ENCODE results near the gene BRD3. TPM values are rescaled to one million over a fixed set of nuclear protein-coding genes. Genes with fewer than 3 reads are reported as not detected.
A peak's percentile ranks its signal among the peaks of the same experiment; 100 is the strongest.
"Not testable (repeated sequence)": the region's sequence is repeated elsewhere in the genome, so short reads cannot be mapped to it uniquely, and the experiment has no call there.

Gene BRD3
- total RNA-seq, 1 donor from 2014 or later, result 128 TPM

DNA sequence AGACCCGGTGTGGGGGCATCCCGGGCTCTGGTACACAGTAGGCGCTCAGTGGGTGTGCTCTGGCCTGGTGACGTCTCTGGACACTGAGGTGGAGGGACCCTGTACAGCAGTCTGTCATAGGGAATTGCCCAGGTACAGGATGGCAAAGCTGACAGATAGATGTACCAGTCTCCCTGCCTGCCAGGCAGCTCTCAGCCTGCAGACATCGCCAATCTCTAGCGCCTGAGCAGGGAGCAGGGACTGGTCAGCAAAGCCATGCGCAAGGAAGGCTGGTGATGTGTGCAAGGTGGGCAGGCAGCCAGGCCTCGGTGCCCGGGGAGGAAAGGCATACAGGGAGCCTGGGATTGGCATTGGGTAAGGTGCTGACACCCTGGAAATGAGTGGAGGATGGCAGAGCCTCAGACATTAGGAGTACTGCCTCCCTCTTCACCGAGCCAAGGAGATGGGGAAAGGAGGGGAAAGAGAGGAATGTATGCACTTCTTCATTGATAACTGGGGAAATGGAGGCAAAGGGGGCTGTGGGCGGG is 33.9 kb upstream of the BRD3 start:
- Mint-ChIP-seq H3K36me3 (ENCODE audit: unreplicated experiment) (peaks cover 9% of the 10 kb centered on the region), H3K4me3 (ENCODE audit: unreplicated experiment) (no peak overlapping the region), H3K27ac (ENCODE audit: unreplicated experiment) (no peak overlapping the region), H3K27me3 (ENCODE audit: unreplicated experiment) (peaks cover 6% of the 10 kb centered on the region), H3K4me1 (ENCODE audit: low read depth, unreplicated experiment) (no peaks in the 10 kb centered on the region), H3K9me3 (ENCODE audit: unreplicated experiment) (peaks cover 17% of the 10 kb centered on the region)
- TF ChIP-seq, protein P1, sequence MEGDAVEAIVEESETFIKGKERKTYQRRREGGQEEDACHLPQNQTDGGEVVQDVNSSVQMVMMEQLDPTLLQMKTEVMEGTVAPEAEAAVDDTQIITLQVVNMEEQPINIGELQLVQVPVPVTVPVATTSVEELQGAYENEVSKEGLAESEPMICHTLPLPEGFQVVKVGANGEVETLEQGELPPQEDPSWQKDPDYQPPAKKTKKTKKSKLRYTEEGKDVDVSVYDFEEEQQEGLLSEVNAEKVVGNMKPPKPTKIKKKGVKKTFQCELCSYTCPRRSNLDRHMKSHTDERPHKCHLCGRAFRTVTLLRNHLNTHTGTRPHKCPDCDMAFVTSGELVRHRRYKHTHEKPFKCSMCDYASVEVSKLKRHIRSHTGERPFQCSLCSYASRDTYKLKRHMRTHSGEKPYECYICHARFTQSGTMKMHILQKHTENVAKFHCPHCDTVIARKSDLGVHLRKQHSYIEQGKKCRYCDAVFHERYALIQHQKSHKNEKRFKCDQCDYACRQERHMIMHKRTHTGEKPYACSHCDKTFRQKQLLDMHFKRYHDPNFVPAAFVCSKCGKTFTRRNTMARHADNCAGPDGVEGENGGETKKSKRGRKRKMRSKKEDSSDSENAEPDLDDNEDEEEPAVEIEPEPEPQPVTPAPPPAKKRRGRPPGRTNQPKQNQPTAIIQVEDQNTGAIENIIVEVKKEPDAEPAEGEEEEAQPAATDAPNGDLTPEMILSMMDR (IDR thresholded peaks at IDR 0.05; ENCODE audit: partially characterized antibody, unreplicated experiment), result no peak
- DNase-seq, result no peak

DNA sequence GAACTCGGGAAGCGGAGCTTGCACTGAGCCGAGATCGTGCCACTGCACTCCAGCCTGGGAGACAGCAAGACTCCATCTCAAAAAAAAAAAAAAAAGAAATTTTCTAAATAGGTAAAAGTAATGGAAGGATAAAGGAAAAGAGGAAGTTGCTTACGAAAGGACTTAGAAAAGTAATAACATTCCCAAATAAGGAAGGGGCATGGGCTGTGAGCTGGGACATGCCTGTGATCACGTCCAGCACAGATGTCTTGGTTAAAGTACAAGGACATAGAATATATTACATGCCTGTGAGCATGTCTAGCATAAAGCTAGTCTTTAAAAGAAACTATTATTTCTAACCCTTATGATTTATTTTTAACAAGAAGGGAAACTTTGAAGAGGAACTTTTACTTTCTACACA is 33.3 kb upstream of the BRD3 start:
- not testable (repeated sequence) for H3K4me3 Mint-ChIP-seq (ENCODE audit: unreplicated experiment); H3K27me3 Mint-ChIP-seq (ENCODE audit: unreplicated experiment); DNase-seq; H3K27ac Mint-ChIP-seq (ENCODE audit: unreplicated experiment); H3K36me3 Mint-ChIP-seq (ENCODE audit: unreplicated experiment); H3K4me1 Mint-ChIP-seq (ENCODE audit: low read depth, unreplicated experiment)
- peaks cover 17% of the 10 kb centered on the region for H3K9me3 Mint-ChIP-seq (ENCODE audit: unreplicated experiment)

DNA sequence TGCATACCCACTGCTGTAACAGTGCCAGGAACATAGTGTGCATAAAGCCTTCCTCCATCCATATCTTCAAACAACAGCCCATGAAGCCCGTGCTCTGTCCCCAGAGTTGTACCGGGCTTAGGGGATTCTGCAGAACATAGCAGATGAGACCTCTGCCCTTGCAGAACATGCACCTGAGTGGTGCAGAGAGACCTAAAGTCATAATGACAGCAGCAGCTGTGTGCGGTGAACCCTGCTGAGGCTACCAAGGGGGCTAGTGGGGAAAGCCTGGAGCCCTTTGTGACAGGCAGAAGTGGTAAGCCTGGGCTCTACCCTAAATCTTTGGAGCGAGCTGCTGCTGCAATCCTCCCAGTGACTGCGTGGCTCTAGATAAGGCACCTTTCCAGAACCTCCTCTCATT is 32.2 kb upstream of the BRD3 start:
- H3K27me3 Mint-ChIP-seq (ENCODE audit: unreplicated experiment), result peaks cover 6% of the 10 kb centered on the region
- TF ChIP-seq, protein P1 (IDR thresholded peaks at IDR 0.05; ENCODE audit: partially characterized antibody, unreplicated experiment), result no peak
- no peaks in the 10 kb centered on the region for H3K4me1 Mint-ChIP-seq (ENCODE audit: low read depth, unreplicated experiment)
- H3K27ac Mint-ChIP-seq (ENCODE audit: unreplicated experiment), result no peak overlapping the region
- H3K9me3 Mint-ChIP-seq (ENCODE audit: unreplicated experiment), result peaks cover 15% of the 10 kb centered on the region
- H3K36me3 Mint-ChIP-seq (ENCODE audit: unreplicated experiment), result peaks cover 9% of the 10 kb centered on the region
- H3K4me3 Mint-ChIP-seq (ENCODE audit: unreplicated experiment), result no peak overlapping the region
- no peak for DNase-seq

DNA sequence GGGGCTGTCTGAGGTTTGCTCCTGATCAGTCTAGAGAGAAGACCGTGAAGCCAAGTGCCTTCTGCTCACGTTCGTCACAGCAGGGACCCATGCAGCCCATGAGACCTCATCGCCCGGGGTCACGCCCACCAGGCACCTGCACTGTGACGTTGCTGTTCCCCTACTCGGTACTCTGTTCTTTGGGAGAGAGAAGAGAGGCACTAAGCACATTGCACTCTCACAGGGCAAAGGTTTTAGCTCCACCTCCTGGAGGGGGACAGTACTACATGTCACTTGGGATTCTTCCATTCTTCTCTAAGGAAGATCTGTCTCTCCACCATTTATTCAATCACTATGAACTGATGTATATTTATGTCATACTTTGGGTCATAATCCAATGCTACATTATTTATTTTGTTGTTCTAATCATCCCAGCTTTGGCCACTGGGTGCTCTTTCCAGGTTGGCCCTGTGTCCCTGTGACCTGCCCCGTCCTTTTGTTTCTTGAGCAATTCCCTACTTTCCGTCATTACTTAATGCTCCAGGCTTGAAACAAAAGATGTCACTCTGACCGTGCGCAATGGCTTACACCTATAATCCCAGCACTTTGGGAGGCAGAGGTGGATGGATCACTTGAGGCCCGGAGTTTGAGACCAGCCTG is 31.4 kb upstream of the BRD3 start:
- Mint-ChIP-seq H3K27me3 (ENCODE audit: unreplicated experiment) (peaks cover 6% of the 10 kb centered on the region), H3K36me3 (ENCODE audit: unreplicated experiment) (peaks cover 9% of the 10 kb centered on the region), H3K4me3 (ENCODE audit: unreplicated experiment) (no peak overlapping the region), H3K9me3 (ENCODE audit: unreplicated experiment) (peaks cover 15% of the 10 kb centered on the region), H3K27ac (ENCODE audit: unreplicated experiment) (no peak overlapping the region), H3K4me1 (ENCODE audit: low read depth, unreplicated experiment) (no peaks in the 10 kb centered on the region)
- DNase-seq, result no peak
- TF ChIP-seq, protein P1 (IDR thresholded peaks at IDR 0.05; ENCODE audit: partially characterized antibody, unreplicated experiment), result peak; percentile 73

DNA sequence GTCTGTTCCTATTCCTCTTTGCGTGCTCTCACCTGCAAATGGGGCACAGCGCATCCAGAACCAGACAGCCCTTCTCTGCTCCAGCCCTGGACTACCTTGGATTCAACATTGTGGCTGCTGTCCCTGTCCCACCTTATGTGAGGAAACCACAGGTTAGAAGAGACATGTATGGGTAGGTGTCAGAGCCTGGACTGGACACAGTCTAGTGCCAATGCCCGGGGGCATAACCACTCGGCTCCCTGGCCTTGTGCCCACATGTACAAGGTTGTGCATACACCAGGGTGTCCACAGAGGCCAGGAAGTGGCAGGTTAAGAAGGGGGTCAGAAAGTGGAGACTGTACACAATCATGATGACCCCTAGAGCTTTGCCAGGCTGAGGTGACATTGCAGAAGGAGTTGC is 22.1 kb upstream of the BRD3 start:
- TF ChIP-seq, protein P1 (IDR thresholded peaks at IDR 0.05; ENCODE audit: partially characterized antibody, unreplicated experiment), result no peak
- no peak for DNase-seq
- H3K27me3 Mint-ChIP-seq (ENCODE audit: unreplicated experiment), result peaks cover 2% of the 10 kb centered on the region
- no peak overlapping the region for H3K4me3 Mint-ChIP-seq (ENCODE audit: unreplicated experiment)
- peaks cover 2% of the 10 kb centered on the region for H3K4me1 Mint-ChIP-seq (ENCODE audit: low read depth, unreplicated experiment)
- H3K27ac Mint-ChIP-seq (ENCODE audit: unreplicated experiment), result no peak overlapping the region
- peaks cover 2% of the 10 kb centered on the region for H3K9me3 Mint-ChIP-seq (ENCODE audit: unreplicated experiment)
- H3K36me3 Mint-ChIP-seq (ENCODE audit: unreplicated experiment), result no peaks in the 10 kb centered on the region

Measured in glutamatergic neuron (in vitro differentiated cells).